Measurements from ENCODE around the gene TEX2.

- no peak for TF ChIP-seq CTCF (IDR thresholded peaks at IDR 0.05; ENCODE audit: low read depth, low read length)
- no peak for TF ChIP-seq EZH2phosphoT487 (IDR thresholded peaks at IDR 0.05; ENCODE audit: low read depth)
Measured at GRCh38 chr17:64217249-64217691, 45.8 kb downstream of the TEX2 start.

Measured in OCI-LY3 (cell line).